Gastrocnemius medialis (tissue), 4 donors: Measurements from ENCODE around the gene PTEN. TPM values are rescaled to one million over a fixed set of nuclear protein-coding genes. Genes with fewer than 3 reads are reported as not detected.
"Not testable (repeated sequence)": the region's sequence is repeated elsewhere in the genome, so short reads cannot be mapped to it uniquely, and the experiment has no call there.

Experiments
- ATAC-seq, 2 donors: fragments of 150-250 bp; one replicate each; pipeline ENCODE4 v1.9.1; 2016
- DNase-seq, 2 donors: peaks; one replicate each; pipeline ENCODE4 v3.0.0-alpha.2; 2019
- H3K27ac ChIP-seq, 4 donors: fragments of 200-600 bp; sonication (generic); 1 replicate in 1 of 4; 2 replicates in 3 of 4; pipeline ENCODE4 v1.5.1; 2016 to 2018; ENCODE audit warnings: mild to moderate bottlenecking in 2 of 4, moderate library complexity in 1 of 4
- H3K27me3 ChIP-seq, 3 donors: fragments of 200-600 bp; sonication (generic) in 2 of 3; 1 replicate in 1 of 3; 2 replicates in 2 of 3; pipeline versions ENCODE4 v1.5.1 to v1.6.0; 2016 to 2019; ENCODE audit warnings: mild to moderate bottlenecking in 1 of 3, moderate library complexity in 1 of 3
- H3K36me3 ChIP-seq, 2 donors: fragments of 200-600 bp; sonication (generic) in 1 of 2; one replicate each; pipeline ENCODE4 v1.5.1; 2017 to 2018
- H3K4me1 ChIP-seq, 2 donors: fragments of 200-600 bp; sonication (generic) in 1 of 2; one replicate each; pipeline ENCODE4 v1.5.1; 2016 to 2017; ENCODE audit warnings: mild to moderate bottlenecking in 2 of 2
- H3K4me3 ChIP-seq, 4 donors: fragments of 200-600 bp; sonication (generic) in 3 of 4; 1 replicate in 1 of 4; 2 replicates in 3 of 4; pipeline ENCODE4 v1.5.1; 2016 to 2019; ENCODE audit warnings: mild to moderate bottlenecking in 2 of 4
- H3K9me3 ChIP-seq, 3 donors: fragments of 200-600 bp; sonication (generic) in 2 of 3; 1 replicate in 1 of 3; 2 replicates in 2 of 3; pipeline ENCODE4 v1.5.1; 2016 to 2019
- POLR2A ChIP-seq, 2 donors: fragments of 450-650 bp; IDR thresholded peaks; one replicate each; pipeline ENCODE4 v1.6.1; 2017; ENCODE audit warnings: antibody characterized with exemption in 2 of 2, mild to moderate bottlenecking in 2 of 2, moderate library complexity in 2 of 2
- in situ Hi-C, 4 donors: fragments of 200-750 bp; cut with MboI; loops; one replicate each; pipeline versions ENCODE4 v1.15.0 to v1.8.0; 2017; ENCODE audit warnings: low sequenced_read_pairs in 4 of 4
- intact Hi-C: fragments of 100-400 bp; cut with DNase I; formaldehyde crosslinking; loops from one replicate; pipeline ENCODE4 v1.15.1; 2023; ENCODE audit warnings: low total_unique reads
- total RNA-seq, 4 donors: library from RNA; depleted of rRNA; stranded (reverse); fragments of >200 nt; gene quantifications; one replicate each; pipeline versions ENCODE4 v1.1.0 to v1.2.3, GENCODE V29; 2016
- TF ChIP-seq, protein P1 (sequence below), 5 experiments: fragments of 450-650 bp in 3 of 5; fragments of 200-600 bp in 2 of 5; sonication (generic) in 2 of 5; IDR thresholded peaks in 4 of 5; conservative IDR thresholded peaks in 1 of 5; 1 replicate in 4 of 5; 2 replicates in 1 of 5; pipeline ENCODE4 v1.5.1; 2016 to 2019; ENCODE audit warnings: antibody characterized with exemption in 5 of 5, mild to moderate bottlenecking in 3 of 5, moderate library complexity in 3 of 5

Gene PTEN
- total RNA-seq, 4 donors from 2014 or later, result 32.2 to 54.5 (median 41.5) TPM

DNA sequence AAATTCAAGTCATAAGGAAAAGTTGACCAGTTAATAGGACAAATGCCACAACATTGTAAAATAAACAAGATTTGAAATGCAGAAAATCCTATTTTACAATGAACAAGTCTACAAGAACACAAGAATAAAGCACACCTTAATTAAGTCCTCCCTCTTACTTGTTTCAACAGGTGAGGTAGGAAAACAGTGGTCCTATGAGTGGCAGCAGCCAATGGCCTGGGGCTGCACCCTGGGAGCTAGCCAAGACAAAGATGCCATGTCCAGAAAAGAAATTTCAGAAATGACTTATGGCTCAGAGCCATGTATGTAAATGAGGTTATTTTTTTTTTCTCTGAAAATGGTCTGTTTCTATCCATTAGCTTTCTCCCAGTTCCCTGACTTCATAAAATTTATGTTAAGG, 14.4 kb upstream of the PTEN start:
- TF ChIP-seq, protein P1, sequence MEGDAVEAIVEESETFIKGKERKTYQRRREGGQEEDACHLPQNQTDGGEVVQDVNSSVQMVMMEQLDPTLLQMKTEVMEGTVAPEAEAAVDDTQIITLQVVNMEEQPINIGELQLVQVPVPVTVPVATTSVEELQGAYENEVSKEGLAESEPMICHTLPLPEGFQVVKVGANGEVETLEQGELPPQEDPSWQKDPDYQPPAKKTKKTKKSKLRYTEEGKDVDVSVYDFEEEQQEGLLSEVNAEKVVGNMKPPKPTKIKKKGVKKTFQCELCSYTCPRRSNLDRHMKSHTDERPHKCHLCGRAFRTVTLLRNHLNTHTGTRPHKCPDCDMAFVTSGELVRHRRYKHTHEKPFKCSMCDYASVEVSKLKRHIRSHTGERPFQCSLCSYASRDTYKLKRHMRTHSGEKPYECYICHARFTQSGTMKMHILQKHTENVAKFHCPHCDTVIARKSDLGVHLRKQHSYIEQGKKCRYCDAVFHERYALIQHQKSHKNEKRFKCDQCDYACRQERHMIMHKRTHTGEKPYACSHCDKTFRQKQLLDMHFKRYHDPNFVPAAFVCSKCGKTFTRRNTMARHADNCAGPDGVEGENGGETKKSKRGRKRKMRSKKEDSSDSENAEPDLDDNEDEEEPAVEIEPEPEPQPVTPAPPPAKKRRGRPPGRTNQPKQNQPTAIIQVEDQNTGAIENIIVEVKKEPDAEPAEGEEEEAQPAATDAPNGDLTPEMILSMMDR (IDR thresholded peaks at IDR 0.05 in 4 of 5, conservative IDR thresholded peaks at IDR 0.05 in 1 of 5), result no peak
- no peak for TF ChIP-seq POLR2A (IDR thresholded peaks at IDR 0.05)
- Histone ChIP-seq H3K27me3 (no peaks in the 10 kb centered on the region), H3K27ac (no peak overlapping the region), H3K4me3 (no peak overlapping the region), H3K36me3 (no peaks in the 10 kb centered on the region), H3K9me3 (no peaks in the 10 kb centered on the region), H3K4me1 (peaks cover 0 to 3% of the 10 kb centered on the region in 2 donors)
- ATAC-seq, result no peak
- intact Hi-C loops, result no loop called here
- no peak for DNase-seq
- in situ Hi-C loops, result loop anchor here in 1 of 4 donors (25.0 kb wide), 1 partner anchor 713 kb away; no protein-coding TSS in a partner anchor

DNA sequence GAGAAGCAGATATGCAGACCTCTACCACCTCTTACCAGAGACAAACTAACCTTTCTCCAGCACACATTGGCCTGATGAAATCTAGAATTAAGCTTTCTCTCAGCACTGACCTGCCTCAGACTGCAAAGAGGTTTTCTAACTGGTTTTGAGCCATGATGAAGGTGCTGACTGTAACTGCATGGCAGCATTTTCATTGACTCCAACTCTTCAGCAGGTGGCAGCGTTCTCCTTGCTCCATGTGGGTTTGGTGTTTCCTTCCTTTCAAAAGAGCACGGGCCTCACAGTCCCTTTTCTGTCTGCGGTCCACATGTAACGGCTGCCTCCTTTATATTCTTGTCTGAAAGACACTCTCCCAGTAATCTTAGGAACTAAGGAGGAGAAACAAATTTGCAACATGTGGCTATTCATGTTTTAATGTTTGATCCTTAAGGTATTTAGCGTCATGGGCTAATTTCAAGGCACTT, 12.7 kb upstream of the PTEN start:
- in situ Hi-C loops (loop anchor here (5.0 to 25.0 kb wide), 7 partner anchors 262 to 704 kb away; no protein-coding TSS in a partner anchor), intact Hi-C loops (loop anchor here (1.0 kb wide), 1 partner anchor 703 kb away; no protein-coding TSS in a partner anchor)
- ATAC-seq, result peak; percentile 98 to 100
- DNase-seq, result peak; percentile 60 to 67
- Histone ChIP-seq H3K4me1 (peaks cover 0 to 3% of the 10 kb centered on the region in 2 donors), H3K9me3 (no peaks in the 10 kb centered on the region), H3K27me3 (no peaks in the 10 kb centered on the region), H3K27ac (peak overlapping the region in 2 of 4 donors; percentile 27), H3K4me3 (no peak overlapping the region), H3K36me3 (no peaks in the 10 kb centered on the region)
- TF ChIP-seq, protein P1 (IDR thresholded peaks at IDR 0.05 in 4 of 5, conservative IDR thresholded peaks at IDR 0.05 in 1 of 5), result peak; percentile 49 to 84 (median 66)
- TF ChIP-seq POLR2A (IDR thresholded peaks at IDR 0.05), result no peak

DNA sequence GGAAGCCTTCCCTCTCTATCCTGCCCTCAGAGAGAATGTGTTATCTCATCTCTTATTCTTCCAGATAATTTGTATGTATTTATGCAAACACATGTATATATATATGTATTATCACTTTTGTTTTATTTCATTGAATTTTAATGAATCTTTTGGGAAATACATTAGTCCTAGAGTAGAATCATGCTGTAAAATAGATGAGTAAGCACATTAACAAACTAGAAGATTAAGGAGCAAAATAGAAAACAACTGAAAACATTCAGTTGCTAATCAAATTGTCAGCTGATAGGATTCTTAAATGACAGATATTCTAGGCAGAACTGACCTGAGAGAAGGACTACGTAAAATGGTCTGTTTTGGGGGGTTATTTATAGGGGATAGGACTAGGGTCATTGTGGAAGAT, 11.3 kb upstream of the PTEN start:
- in situ Hi-C loops, result loop anchor here (5.0 to 25.0 kb wide), 7 partner anchors 260 to 703 kb away; no protein-coding TSS in a partner anchor
- TF ChIP-seq POLR2A (IDR thresholded peaks at IDR 0.05), result no peak
- TF ChIP-seq, protein P1 (IDR thresholded peaks at IDR 0.05 in 4 of 5, conservative IDR thresholded peaks at IDR 0.05 in 1 of 5), result no peak

DNA sequence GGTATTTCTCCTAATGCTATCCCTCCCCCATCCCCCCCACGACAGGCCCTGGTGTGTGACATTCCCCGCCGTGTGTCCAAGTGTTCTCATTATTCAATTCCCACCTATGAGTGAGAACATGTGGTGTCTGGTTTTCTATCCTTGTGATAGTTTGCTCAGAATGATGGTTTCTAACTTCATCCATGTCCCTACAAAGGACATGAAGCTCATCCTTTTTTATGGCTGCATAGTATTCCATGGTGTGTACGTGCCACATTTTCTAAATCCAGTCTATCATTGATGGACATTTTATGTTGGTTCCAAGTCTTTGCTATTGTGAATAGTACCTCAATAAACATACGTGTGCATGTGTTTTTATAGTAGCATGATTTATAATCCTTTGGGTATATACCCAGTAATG, 8.2 kb upstream of the PTEN start:
- intact Hi-C loops, H3K27ac ChIP-seq, H3K36me3 ChIP-seq, ATAC-seq, DNase-seq, H3K4me1 ChIP-seq, H3K4me3 ChIP-seq, H3K27me3 ChIP-seq, H3K9me3 ChIP-seq: not testable (repeated sequence)
- in situ Hi-C loops, result loop anchor here (5.0 to 25.0 kb wide), 7 partner anchors 257 to 700 kb away; no protein-coding TSS in a partner anchor

More for the DNA sequence above, 11.3 kb upstream of the PTEN start:
- no peaks in the 10 kb centered on the region for H3K36me3 ChIP-seq
- H3K4me1 ChIP-seq, result peaks cover 0 to 3% of the 10 kb centered on the region in 2 donors
- H3K9me3 ChIP-seq, result no peaks in the 10 kb centered on the region
- DNase-seq (no peak), ATAC-seq (no peak)
- no peaks in the 10 kb centered on the region for H3K27me3 ChIP-seq
- intact Hi-C loops, result no loop called here
- H3K4me3 ChIP-seq, result no peak overlapping the region
- H3K27ac ChIP-seq, result no peak overlapping the region

DNA sequence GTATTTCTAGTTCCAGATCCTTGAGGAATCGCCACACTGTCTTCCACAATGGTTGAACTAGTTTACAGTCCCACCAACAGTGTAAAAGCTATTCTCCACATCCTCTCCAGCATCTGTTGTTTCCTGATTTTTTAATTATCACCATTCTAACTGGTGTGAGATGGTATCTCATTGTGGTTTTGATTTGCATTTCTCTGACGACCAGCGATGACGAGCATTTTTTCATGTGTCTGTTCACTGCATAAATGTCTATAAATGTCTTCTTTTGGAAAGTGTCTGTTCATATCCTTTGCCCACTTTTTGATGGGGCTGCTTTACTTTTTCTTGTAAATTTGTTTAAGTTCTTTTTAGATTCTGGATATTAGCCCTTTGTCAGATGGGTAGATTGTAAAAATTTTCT, 7.8 kb upstream of the PTEN start:
- not testable (repeated sequence) for ATAC-seq, H3K4me1 ChIP-seq

More for the DNA sequence above, 7.8 kb upstream of the PTEN start:
- H3K4me3 ChIP-seq, H3K27me3 ChIP-seq, H3K9me3 ChIP-seq, DNase-seq, H3K36me3 ChIP-seq, H3K27ac ChIP-seq, intact Hi-C loops: not testable (repeated sequence)
- in situ Hi-C loops, result loop anchor here (5.0 to 25.0 kb wide), 7 partner anchors 257 to 699 kb away; no protein-coding TSS in a partner anchor
